Activated CD4-positive, alpha-beta T cell treated with anti-CD3 and anti-CD28 coated beads, Interleukin-10, Interleukin-2, amounts not matched to agents 100 ng/mL and 50 ng/mL, durations not matched to agents 16 hours and 8 hours (primary cell): ENCODE measurements around the gene ALG12.

Experiments used
- DNase-seq: peaks from one replicate; pipeline ENCODE4 v3.0.0-alpha.2; 2020

Gene ALG12

DNA sequence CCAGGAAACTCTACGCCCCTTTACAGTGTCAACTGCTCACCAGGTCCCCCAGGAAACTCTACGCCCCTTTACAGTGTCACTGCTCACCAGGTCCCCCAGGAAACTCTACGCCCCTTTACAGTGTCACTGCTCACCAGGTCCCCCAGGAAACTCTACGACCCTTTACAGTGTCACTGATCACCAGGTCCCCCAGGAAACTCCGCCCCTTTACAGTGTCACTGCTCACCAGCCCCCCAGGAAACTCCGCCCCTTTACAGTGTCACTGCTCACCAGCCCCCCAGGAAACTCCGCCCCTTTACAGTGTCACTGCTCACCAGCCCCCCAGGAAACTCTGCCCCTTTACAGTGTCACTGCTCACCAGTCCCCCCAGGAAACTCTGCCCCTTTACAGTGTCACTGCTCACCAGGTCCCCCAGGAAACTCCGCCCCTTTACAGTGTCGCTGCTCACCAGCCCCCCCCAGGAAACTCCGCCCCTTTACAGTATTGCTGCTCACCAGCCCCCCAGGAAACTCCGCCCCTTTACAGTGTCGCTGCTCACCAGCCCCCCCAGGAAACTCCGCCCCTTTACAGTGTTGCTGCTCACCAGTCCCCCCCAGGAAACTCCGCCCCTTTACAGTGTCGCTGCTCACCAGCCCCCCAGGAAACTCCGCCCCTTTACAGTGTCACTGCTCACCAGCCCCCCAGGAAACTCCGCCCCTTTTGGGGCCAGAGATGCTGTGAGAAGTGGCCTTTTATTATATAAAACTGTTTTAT is 27.0 kb upstream of the ALG12 start:
- peak; percentile 60 for DNase-seq

DNA sequence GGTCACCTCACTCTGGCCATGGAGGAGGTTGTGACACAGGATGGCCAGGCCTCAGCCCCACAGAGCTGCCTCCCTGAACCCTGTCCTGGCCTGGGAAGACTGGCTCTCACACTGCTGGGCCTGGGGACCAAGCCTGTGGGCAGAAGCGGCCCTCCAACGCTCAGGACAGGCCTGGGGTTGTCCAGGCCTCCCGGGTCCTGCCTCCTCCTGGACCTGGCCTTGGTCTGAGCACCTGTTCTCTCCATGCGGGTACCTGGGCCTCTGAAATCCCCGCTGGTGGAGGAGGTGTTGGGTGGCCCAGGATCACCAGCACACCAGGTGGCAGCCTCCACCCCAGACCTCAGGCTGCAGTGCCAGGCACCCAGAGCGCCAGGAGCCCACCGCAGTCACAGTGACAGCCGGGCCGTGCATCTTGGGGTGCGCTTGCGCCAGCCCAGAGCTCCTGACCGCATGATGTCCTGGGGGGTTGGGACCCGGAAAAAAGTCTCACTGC is 26.2 kb upstream of the ALG12 start:
- no peak for DNase-seq

DNA sequence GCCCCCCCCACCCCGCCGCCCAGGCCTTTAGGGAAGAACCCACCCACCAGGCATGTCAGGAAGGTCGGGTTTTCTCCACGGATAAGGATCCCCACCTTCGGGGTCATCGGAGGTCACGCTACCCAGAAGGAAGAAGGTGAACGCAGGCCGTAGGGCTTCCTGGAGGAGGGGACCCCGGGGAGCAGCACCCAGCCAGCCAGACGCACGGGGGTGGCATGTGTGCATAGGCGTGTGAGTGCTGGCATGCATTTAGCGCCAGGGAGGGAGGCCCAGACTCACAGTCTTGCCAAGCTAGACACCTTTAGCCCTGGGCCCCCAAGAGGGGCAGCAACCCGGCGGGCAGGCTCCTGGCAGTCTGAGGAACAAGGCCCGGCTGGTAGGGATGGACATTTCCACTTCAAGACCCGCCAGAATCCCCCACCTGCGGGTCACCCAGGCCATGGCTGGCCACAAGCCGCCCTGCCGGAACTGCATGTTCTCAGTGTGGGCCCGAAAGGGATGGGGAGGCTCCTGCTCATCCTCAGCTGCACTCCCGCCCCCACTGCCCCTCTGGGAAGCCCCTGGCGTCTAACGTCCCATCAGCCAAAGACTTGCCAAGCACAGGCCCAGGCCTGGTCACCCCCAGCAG is 25.6 kb upstream of the ALG12 start:
- DNase-seq, result no peak

GRCh38 chr22:49943405-49943765 is 25.1 kb upstream of the ALG12 start:
- no peak for DNase-seq

GRCh38 chr22:49942565-49943404 is 24.5 kb upstream of the ALG12 start:
- DNase-seq, result no peak

- no peak for DNase-seq
These were observed 23.5 kb upstream of the ALG12 start for GRCh38 chr22:49941507-49942316.

DNA sequence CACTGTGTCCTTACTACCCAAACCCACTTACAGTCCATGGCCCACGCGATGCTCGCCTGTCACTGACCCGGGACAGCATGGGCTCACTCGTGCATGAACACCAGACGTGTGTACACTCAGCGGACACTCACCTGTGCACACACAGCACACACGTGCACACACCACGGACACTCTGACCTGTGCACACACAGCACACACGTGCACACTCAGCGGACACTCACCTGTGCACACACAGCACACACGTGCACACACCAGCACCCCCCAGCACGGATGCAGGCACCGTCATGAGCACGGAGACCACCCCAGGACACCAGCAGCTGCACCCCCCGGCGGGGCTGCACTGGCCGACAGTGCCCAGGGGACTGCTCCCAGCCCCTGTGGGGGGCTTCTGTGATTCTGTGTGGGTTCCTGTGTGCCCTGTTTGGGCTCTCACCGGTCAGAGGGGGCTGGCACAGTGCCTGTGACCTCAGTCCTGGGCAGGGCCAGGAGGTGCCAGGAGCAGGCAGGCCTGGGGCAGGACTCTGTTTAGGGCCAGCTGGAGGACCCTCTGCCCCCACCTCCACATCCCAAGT is 20.4 kb upstream of the ALG12 start:
- DNase-seq, result no peak

GRCh38 chr22:49937758-49938564 is 19.7 kb upstream of the ALG12 start:
- DNase-seq, result no peak

- no peak for DNase-seq
These were observed 18.9 kb upstream of the ALG12 start for GRCh38 chr22:49936973-49937757.

DNA sequence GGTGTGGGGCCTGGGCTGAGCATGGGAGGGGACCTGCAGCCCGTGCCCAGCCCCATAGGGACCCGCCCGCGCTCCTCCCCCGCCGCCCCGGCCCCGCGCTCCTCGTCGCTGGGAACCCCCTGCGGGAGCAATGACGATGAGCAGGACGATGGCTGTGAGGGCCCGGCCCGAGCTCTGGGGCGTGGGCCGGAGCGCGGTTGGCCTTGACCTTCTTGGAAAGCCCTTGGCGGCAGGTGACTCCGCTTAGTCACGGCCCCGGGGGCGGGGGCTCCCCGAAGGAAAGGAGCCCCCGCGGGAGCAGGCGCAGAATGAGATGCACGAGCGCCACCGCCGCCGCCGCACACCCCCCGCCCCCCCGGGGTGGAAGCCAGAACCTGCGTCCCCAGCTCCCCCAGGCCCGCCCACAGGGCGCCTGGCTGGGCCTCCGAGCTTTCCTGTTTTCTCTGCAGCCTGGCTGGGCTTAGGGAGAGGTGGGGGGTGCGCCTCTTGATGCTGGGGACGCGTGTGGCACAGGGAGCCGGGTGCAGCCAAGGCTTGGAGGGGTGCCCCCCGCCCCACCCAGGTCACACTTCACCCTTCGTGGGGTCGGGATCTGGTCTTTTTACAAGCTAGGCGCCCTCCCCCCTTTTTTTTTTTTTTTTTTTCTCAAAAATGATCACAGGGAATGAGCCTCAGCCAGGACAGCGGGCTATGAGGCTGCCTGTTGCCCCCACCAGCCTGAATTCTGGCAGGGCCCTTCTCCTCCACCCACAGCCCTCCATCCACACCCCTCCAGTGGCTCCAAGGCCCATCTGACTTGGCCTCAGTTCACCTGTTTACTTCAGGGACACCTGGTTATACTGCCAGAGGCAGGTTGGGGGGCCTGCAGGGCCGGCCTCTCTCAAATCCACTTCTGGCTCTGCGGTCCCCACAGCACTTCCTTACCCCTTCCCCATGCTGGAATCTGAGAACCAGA is 18.1 kb upstream of the ALG12 start:
- DNase-seq, result peak; percentile 97

DNA sequence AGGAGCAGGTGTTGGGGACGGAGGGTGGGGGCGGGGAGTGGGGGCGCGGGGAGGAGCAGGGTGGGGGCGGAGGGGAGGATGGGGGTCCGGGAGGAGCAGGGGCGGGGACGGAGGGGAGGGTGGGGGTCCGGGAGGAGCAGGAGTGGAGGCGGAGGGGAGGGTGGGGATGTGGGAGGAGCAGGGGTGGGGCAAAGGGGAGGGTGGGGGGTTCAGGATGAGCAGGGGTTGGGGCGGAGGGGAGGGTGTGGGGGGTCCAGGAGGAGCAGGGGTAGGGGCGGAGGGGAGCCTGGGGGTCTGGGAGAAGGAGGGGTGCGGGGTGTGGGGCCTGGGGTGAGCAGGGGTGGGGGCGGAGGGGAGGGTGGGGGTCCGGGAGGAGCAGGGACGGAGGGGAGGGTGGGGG is 17.3 kb upstream of the ALG12 start:
- peak; percentile 73 for DNase-seq

GRCh38 chr22:49934891-49935557 is 16.8 kb upstream of the ALG12 start:
- DNase-seq, result peak; percentile 94

DNA sequence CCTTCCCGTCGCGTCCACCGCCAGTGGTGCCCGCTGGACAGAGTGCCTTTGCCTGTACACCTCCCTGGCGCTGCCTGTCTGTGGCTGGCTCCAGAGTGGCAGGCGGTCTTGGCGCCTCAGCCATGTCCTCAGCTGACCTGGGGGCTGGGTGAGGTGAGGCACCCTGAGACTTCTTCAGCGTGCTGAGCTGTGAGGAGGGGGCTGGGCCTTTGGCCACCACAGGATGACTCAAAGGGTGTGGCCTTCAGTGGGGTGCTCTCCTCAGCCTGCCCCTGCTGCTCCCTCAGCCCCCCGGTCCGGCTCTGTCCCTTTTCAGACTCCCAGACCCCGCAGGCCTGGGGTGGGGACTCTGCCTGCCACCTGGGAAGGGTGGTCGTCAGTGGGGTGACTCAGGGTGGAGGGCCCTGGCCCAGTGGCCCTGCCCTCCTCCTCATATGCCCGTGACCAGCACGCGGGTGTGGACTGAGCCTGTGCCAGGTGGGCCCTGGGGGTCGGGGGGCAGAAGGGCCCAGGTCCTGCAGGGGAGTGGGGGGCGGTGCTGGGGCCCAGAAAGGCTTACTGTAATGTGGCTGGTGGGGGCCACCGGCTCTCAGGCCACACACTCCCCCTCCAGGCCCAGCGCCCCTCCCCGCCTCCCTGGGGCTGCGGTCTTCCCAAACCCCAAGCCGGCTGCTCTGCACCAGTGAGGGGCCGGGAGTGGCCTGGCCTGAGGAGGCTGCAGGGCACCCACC is 16.1 kb upstream of the ALG12 start:
- peak; percentile 45 for DNase-seq

- DNase-seq, result no peak
These were observed 15.3 kb upstream of the ALG12 start for GRCh38 chr22:49933236-49934159.

DNA sequence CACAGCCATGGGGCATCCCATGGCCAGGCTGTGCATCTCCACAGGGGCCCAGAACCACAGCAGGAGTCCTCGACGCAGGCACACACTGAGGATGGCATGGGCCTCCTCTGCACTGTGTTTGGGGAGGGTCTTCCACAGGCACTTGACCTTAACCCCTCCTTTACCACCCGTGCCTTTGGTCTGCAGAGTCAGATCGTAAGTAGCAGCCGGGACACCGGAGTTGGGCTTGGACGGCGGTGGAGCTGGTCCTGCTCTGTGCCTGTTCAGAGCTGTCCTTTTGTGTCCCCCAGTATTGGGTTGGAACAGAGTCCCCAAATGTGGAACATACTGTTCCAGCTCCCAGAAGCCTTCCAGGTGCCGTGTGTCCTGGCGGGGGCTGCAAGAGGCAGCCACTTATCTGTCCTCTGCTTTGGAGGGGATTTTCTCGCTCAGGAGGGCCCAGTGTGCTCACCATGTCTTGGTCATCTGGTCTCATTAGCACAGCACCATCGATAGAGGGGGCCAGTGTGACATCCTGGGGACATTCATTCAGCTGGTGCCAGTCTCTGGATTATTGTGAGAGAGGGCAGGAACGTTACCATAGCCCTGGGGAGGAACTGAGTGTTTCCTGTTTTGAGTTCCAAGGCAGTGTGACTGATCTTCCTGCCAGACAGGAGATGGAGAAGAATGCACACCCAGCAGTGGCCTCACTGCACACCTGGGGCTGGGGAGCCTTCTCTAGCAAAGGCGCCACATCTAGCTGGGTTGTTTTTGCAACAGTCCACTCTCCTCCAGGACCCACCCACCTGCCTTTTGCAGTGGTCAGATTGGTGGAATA is 12.6 kb upstream of the ALG12 start:
- peak; percentile 73 for DNase-seq

- no peak for DNase-seq
These were observed 11.8 kb upstream of the ALG12 start for GRCh38 chr22:49929994-49930575.
